Femur (tissue), 1 donor: ENCODE measurements around the gene GPR31.
A peak's percentile ranks its signal among the peaks of the same experiment; 100 is the strongest.

Source experiments
- DNase-seq: peaks from one replicate; pipeline ENCODE4 v3.0.0-alpha.2; 2017

The GPR31 gene

GRCh38 chr6:167165858-167166471 is 8.2 kb upstream of the GPR31 start:
- no peak for DNase-seq

DNA sequence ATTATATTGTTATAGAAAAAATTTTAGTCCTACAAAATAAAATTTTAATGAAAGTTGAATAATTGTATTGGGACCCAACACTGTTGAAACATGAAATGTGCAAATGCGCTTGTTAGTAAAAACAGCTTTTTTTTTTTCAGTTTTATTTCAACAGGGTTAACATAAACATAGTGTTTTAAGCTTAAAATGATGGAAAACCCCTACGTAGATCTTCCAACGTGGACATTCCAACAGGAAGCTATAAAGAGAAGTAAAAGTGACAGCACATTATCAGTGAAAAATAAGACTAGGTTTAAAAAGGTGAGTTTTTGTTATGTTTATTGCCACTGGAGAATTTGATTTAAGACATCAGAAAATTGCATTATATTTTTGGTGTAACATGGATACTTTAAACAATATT is 6.5 kb upstream of the GPR31 start:
- no peak for DNase-seq

DNA sequence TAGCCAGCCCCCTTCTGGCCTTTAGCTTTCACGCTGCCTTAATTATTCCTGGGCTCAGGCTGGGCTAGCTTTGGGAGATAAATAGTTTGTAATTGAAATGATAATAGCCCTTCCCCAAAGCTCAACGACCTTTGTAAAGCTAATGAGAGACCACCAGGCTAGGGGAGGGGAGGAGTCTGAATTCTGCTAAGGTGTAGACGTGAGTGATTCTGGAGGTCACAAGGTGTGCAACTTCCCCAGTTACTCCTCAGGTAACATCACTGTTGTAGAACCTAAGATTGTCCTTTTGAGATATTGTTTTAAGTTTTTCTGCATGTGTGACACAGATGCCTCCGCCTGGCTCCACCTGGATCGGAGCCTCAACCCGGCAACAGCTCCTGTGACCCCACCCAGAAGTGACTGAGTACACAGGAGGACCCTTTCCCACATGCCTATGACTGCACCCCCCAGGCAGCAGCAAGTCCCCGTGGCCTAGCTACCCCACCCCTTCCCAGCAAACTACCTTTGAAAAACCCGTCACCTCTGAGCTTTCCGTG is 5.8 kb upstream of the GPR31 start:
- no peak for DNase-seq

- no peak for DNase-seq
Measured at GRCh38 chr6:167162591-167162990, 4.8 kb upstream of the GPR31 start.

DNA sequence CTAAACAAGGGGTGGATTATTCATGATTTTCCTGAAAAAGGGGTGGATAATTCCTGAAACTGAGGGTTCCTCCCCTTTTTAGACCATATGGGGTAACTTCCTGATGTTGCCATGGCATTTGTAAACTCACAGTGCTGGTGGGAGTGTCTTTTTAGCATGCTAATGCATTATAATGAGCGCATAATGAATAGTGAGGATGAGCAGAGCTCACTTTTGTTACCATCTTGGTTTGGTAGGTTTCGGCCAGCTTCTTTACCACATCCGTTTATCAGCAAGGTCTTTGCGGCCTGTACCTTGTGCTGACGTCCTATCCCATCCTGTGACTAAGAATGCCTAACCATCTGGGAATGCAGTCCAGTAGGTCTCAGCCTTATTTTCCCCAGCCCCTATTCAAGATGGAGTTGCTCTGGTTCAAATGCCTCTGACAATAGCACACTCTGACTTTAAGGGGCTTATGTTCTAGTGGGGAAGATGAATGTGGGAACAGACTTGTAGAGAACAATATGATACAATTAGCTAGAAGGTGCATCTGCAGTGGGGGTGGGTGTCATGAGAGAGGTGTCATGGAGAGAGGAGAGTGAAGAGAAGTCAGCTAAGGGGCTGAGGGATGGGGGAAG is 4.2 kb upstream of the GPR31 start:
- no peak for DNase-seq

GRCh38 chr6:167157414-167157813 is 366 bp downstream of the GPR31 start:
- no peak for DNase-seq

DNA sequence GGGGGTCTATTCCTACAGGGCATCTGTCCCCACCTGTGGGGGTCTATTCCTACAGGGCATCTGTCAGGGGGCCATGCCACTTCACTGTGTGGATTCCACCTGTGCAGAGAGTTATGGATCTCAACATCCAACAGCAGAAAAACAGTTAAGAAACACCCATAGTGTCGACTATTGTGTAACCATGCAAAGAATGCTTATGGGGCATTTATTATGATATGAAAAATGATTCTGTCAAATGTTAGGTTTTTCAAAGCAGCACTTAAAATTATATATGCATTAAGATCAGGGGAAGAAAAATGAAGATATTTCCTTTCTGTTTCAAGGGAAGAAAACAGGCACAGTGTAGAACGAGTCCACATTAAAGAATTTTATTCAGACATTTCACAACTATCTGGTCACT is 2.9 kb downstream of the GPR31 start:
- DNase-seq, result no peak

DNA sequence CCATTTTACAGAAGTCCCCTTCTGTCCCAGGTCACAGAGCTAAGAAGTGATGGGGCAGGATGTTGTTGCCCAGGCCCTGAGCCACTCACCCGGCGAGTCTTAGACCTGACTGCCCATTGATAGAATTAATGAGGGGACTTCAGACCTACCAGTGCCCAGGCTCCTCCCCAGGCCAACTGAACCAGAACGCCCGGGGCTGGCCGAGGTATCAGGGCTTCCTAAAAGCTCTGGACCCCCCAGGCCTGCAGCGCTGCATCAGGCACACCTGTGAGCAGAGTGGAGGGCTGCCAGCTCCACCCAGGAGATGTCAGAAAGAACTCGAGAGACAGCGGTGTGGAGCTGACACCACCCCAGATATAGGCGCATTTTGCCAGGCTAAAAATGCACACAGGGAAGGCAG is 3.5 kb downstream of the GPR31 start:
- no peak for DNase-seq

- DNase-seq, result no peak
Measured at GRCh38 chr6:167153521-167153959, 4.2 kb downstream of the GPR31 start.

GRCh38 chr6:167152862-167153261 is 4.9 kb downstream of the GPR31 start:
- DNase-seq, result no peak

- DNase-seq, result no peak
Measured at GRCh38 chr6:167151648-167152047, 6.1 kb downstream of the GPR31 start.

- no peak for DNase-seq
Measured at GRCh38 chr6:167150941-167151549, 6.7 kb downstream of the GPR31 start.

- no peak for DNase-seq
Measured at GRCh38 chr6:167148997-167149396, 8.8 kb downstream of the GPR31 start.

GRCh38 chr6:167148021-167148420 is 9.8 kb downstream of the GPR31 start:
- no peak for DNase-seq

GRCh38 chr6:167146977-167147376 is 10.8 kb downstream of the GPR31 start:
- DNase-seq, result no peak

- no peak for DNase-seq
Measured at GRCh38 chr6:167146135-167146534, 11.6 kb downstream of the GPR31 start.

- DNase-seq, result no peak
Measured at GRCh38 chr6:167145461-167145860, 12.3 kb downstream of the GPR31 start.

GRCh38 chr6:167143041-167143440 is 14.7 kb downstream of the GPR31 start:
- DNase-seq, result no peak

- no peak for DNase-seq
Measured at GRCh38 chr6:167142433-167142761, 15.4 kb downstream of the GPR31 start.

- DNase-seq, result peak; percentile 60
Measured at GRCh38 chr6:167141667-167142432, 15.9 kb downstream of the GPR31 start.

GRCh38 chr6:167140589-167141474 is 16.9 kb downstream of the GPR31 start:
- DNase-seq, result no peak

DNA sequence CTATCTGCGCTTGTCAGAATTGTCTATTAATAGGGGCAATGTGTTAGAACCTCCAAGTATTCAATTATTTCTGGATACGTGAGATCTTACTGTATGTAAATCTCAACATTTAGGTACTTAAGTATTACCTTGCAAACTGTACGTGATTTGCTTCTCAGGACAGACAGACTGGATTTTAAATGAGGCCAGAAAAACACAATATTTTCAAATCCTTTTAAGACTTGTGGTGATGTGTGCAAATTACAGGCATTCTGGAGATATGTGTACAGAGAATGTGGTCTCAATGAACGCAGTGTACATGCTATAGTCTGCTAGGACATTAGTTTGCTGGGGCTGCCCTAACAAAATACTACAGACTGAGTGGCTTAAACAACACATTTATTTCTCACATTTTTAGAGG is 18.0 kb downstream of the GPR31 start:
- DNase-seq, result no peak

DNA sequence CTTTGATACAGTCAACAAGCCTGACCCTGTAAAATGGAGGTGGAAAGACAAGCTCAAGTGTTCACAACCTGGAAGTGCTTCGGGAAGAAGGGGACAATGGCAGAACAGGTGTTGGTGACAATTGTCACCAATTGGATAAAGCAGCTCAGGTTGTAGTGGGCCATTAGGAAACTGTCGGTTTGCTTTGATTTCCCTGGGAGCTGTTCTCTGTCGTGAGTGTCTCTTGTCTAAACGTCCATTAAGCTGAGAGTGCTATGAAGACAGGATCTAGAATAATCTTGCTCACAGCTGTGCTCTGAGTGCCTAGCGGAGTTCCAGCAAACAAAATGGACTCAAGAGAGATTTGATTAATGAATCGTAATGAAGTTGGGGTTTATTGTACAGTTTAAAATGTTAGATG is 19.9 kb downstream of the GPR31 start:
- DNase-seq, result no peak
